ENCODE data around the gene LHFPL2.

Gene LHFPL2

DNA sequence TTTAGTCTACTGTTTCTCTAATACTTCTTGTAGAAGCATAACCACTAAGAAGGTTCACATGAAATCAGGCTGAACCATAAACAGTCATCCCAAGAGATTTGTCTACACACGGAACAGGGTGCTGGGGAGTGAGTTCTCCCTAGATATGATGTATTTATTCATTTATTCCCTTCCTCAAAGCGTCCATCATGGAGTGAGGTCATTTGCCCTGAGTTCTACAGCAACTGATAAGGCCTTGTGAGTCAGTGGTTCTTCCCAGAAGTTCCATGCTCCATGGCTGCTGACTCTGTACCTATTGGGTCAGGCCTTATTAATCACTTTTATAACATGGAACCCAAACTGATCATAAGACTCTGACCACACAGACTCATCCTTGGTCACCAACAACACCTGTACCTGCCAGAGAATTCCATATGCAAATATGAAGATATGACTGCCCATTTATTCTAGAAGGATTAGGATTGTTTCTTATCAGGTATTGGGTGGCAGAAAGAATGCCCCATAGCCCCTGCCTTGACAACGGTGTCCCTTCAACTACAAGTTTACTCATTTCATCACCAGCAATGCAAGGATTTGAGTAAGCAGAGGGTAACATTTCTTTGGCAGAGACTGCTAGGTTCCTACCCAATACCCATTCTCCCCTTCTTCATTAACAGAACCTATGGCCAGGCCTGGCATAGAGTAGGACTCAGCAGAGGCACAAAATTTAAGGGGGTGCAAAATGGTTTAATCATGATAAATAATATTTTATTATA, 118.1 kb downstream of the LHFPL2 start:
- H3K9ac ChIP-seq: no peak overlapping the region
- no peak overlapping the region for H3K4me2 ChIP-seq (ENCODE audit: low read length)
- H3K27ac ChIP-seq: no peak overlapping the region
- H2AFZ ChIP-seq: no peak overlapping the region
- H3K9me3 ChIP-seq (ENCODE audit: control insufficient read depth, low read length): no peaks in the 10 kb centered on the region
- no peak overlapping the region for H3K4me3 ChIP-seq (ENCODE audit: low read depth, low read length)
- no peaks in the 10 kb centered on the region for H3K36me3 ChIP-seq (ENCODE audit: control insufficient read depth, insufficient read depth, low read length)
- TF ChIP-seq, protein P1, sequence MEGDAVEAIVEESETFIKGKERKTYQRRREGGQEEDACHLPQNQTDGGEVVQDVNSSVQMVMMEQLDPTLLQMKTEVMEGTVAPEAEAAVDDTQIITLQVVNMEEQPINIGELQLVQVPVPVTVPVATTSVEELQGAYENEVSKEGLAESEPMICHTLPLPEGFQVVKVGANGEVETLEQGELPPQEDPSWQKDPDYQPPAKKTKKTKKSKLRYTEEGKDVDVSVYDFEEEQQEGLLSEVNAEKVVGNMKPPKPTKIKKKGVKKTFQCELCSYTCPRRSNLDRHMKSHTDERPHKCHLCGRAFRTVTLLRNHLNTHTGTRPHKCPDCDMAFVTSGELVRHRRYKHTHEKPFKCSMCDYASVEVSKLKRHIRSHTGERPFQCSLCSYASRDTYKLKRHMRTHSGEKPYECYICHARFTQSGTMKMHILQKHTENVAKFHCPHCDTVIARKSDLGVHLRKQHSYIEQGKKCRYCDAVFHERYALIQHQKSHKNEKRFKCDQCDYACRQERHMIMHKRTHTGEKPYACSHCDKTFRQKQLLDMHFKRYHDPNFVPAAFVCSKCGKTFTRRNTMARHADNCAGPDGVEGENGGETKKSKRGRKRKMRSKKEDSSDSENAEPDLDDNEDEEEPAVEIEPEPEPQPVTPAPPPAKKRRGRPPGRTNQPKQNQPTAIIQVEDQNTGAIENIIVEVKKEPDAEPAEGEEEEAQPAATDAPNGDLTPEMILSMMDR (IDR thresholded peaks at IDR 0.05): no peak
- no peaks in the 10 kb centered on the region for H3K79me2 ChIP-seq
- no peaks in the 10 kb centered on the region for H3K27me3 ChIP-seq (ENCODE audit: control insufficient read depth, insufficient read depth, low read length)
- no peaks in the 10 kb centered on the region for H3K4me1 ChIP-seq

DNA sequence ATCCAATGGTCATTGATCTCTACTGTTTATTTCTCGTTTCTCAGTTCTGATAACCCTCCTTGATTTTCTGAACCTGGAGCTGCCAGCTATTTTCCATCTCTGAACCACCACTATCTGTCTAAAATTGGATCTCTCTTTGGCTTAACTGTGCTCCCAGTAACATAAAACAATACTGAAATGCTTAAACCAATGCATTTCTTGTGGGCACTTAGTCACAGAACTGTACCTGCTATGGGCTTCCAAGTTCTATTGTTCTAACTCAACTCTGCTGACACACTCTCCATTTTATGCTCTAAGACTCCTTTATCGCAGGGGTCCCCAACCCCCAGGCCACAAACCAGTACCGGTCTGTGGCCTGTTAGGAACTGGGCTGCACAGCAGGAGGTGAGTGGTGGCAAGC, 120.6 kb downstream of the LHFPL2 start:
- H3K9ac ChIP-seq: no peak overlapping the region
- no peak overlapping the region for H3K4me3 ChIP-seq (ENCODE audit: low read depth, low read length)
- H3K36me3 ChIP-seq (ENCODE audit: control insufficient read depth, insufficient read depth, low read length): no peaks in the 10 kb centered on the region

GRCh38 chr5:78527054-78527859, 121.3 kb downstream of the LHFPL2 start:
- Histone ChIP-seq H3K27ac (no peak overlapping the region), H3K4me1 (peaks cover 3% of the 10 kb centered on the region)

More for the DNA sequence above, 120.6 kb downstream of the LHFPL2 start:
- H3K4me1 ChIP-seq: no peaks in the 10 kb centered on the region
- no peaks in the 10 kb centered on the region for H3K9me3 ChIP-seq (ENCODE audit: control insufficient read depth, low read length)
- H3K27ac ChIP-seq: no peak overlapping the region
- H3K4me2 ChIP-seq (ENCODE audit: low read length): no peak overlapping the region
- H2AFZ ChIP-seq: no peak overlapping the region
- TF ChIP-seq, protein P1 (IDR thresholded peaks at IDR 0.05): no peak
- no peaks in the 10 kb centered on the region for H3K27me3 ChIP-seq (ENCODE audit: control insufficient read depth, insufficient read depth, low read length)
- H3K79me2 ChIP-seq: no peaks in the 10 kb centered on the region

DNA sequence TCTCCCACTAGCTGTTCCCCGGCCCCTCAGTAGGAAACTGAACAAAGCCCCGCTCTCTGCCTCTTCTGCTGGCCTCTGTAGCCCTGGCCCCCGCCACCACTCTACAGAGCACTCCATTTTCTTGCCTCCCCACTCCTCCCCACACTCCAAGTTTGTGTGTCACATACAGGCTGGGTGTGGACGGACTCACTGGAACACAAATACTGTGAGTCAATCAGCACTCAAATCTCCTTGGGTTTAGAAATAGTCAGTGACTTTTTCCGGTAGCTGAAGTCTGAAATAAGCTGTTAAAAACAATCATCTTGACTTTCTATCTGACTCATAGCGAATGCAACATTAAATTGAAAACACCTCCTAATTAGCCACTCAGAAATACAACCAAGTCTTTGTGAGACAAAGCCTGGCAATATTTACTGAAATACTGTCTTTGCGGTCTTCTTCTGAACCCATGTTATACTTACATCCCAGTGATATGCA, 122.5 kb downstream of the LHFPL2 start:
- H3K4me1 ChIP-seq: peaks cover 9% of the 10 kb centered on the region
- TF ChIP-seq, protein P1 (IDR thresholded peaks at IDR 0.05): no peak
- no peak overlapping the region for H3K9ac ChIP-seq

More at GRCh38 chr5:78527054-78527859, 121.3 kb downstream of the LHFPL2 start:
- Histone ChIP-seq H2AFZ (no peak overlapping the region), H3K4me2 (ENCODE audit: low read length) (no peak overlapping the region), H3K9me3 (ENCODE audit: control insufficient read depth, low read length) (no peaks in the 10 kb centered on the region), H3K4me3 (ENCODE audit: low read depth, low read length) (no peak overlapping the region), H3K9ac (no peak overlapping the region), H3K79me2 (no peaks in the 10 kb centered on the region), H3K36me3 (ENCODE audit: control insufficient read depth, insufficient read depth, low read length) (no peaks in the 10 kb centered on the region), H3K27me3 (ENCODE audit: control insufficient read depth, insufficient read depth, low read length) (no peaks in the 10 kb centered on the region)
- TF ChIP-seq, protein P1 (IDR thresholded peaks at IDR 0.05): no peak

More for the DNA sequence above, 122.5 kb downstream of the LHFPL2 start:
- no peak overlapping the region for H3K4me3 ChIP-seq (ENCODE audit: low read depth, low read length)
- H2AFZ ChIP-seq: no peak overlapping the region
- H3K4me2 ChIP-seq (ENCODE audit: low read length): no peak overlapping the region
- no peaks in the 10 kb centered on the region for H3K27me3 ChIP-seq (ENCODE audit: control insufficient read depth, insufficient read depth, low read length)
- H3K79me2 ChIP-seq: no peaks in the 10 kb centered on the region
- H3K9me3 ChIP-seq (ENCODE audit: control insufficient read depth, low read length): no peaks in the 10 kb centered on the region
- H3K27ac ChIP-seq: no peak overlapping the region
- H3K36me3 ChIP-seq (ENCODE audit: control insufficient read depth, insufficient read depth, low read length): no peaks in the 10 kb centered on the region

Data from parathyroid adenoma (tissue), 2 donors.